Keratinocyte (primary cell): ENCODE results near the gene CYP11A1. TPM values are rescaled to one million over a fixed set of nuclear protein-coding genes. Genes with fewer than 3 reads are reported as not detected.

Experiments used
- DNase-seq: peaks from one replicate; pipeline ENCODE4 v3.0.0-alpha.2; 2011; ENCODE audit warnings: low read depth, missing footprints, low spot score
- FAIRE-seq: peaks from 2 replicates; lab custom pipeline; 2011; peaks lifted over from hg19 to GRCh38; lab: Jason Lieb, UNC
- H2AFZ ChIP-seq: 2 replicates; pipeline ENCODE4 v1.6.0; 2012; ENCODE audit warnings: low read length, control low read depth, inconsistent platforms; ENCODE audit not compliant: control insufficient read depth
- H3K27ac ChIP-seq: 2 replicates; pipeline ENCODE4 v1.5.1; 2011; ENCODE audit warnings: low read length; ENCODE audit not compliant: control insufficient read depth, insufficient read depth
- H3K27me3 ChIP-seq: 3 replicates; pipeline ENCODE4 v1.6.0; 2011; ENCODE audit warnings: low read length; ENCODE audit not compliant: control insufficient read depth, insufficient read depth; ENCODE audit errors: extremely low read depth
- H3K36me3 ChIP-seq, 2 experiments: 2 replicates in 1 of 2; 3 replicates in 1 of 2; pipeline ENCODE4 v1.5.1; 2011; ENCODE audit warnings: low read length in 2 of 2, mild to moderate bottlenecking in 1 of 2; ENCODE audit not compliant: control insufficient read depth in 2 of 2, insufficient read depth in 2 of 2; ENCODE audit errors: extremely low read depth in 1 of 2
- H3K4me1 ChIP-seq: 3 replicates; pipeline ENCODE4 v1.5.1; 2011; ENCODE audit warnings: low read length; ENCODE audit not compliant: control insufficient read depth, insufficient read depth; ENCODE audit errors: extremely low read depth
- H3K4me2 ChIP-seq: 3 replicates; pipeline ENCODE4 v1.6.0; 2011; ENCODE audit warnings: low read depth, low read length; ENCODE audit not compliant: control insufficient read depth, insufficient read depth; ENCODE audit errors: extremely low read depth
- H3K4me3 ChIP-seq, 3 experiments: fragments of 200-600 bp in 1 of 3; sonication (generic) in 1 of 3; 2 replicates in 2 of 3; 3 replicates in 1 of 3; pipeline ENCODE4 v1.5.1; 2011 to 2016; ENCODE audit warnings: low read length in 3 of 3, mild to moderate bottlenecking in 3 of 3, control low read depth in 2 of 3, inconsistent platforms in 1 of 3, low read depth in 1 of 3, mixed read lengths in 1 of 3, mixed run types in 1 of 3, moderate library complexity in 1 of 3; ENCODE audit not compliant: control insufficient read depth in 2 of 3, insufficient read depth in 2 of 3; ENCODE audit errors: extremely low read depth in 1 of 3
- H3K79me2 ChIP-seq: 2 replicates; pipeline ENCODE4 v1.6.0; 2012; ENCODE audit warnings: low read length; ENCODE audit not compliant: control insufficient read depth, insufficient read depth
- H3K9ac ChIP-seq: 3 replicates; pipeline ENCODE4 v1.6.0; 2011; ENCODE audit warnings: low read length; ENCODE audit not compliant: control insufficient read depth, insufficient read depth; ENCODE audit errors: extremely low read depth
- H3K9me1 ChIP-seq: 3 replicates; pipeline ENCODE4 v1.6.0; 2011; ENCODE audit warnings: low read length; ENCODE audit not compliant: control insufficient read depth, insufficient read depth; ENCODE audit errors: extremely low read depth
- H3K9me3 ChIP-seq: 2 replicates; pipeline ENCODE4 v1.5.1; 2012; ENCODE audit warnings: low read depth, low read length; ENCODE audit not compliant: control insufficient read depth
- H4K20me1 ChIP-seq: 3 replicates; pipeline ENCODE4 v1.6.0; 2011; ENCODE audit warnings: low read length; ENCODE audit not compliant: control insufficient read depth, insufficient read depth; ENCODE audit errors: extremely low read depth
- CTCF ChIP-seq, 3 experiments: IDR thresholded peaks in 1 of 3; conservative IDR thresholded peaks in 1 of 3; optimal IDR thresholded peaks in 1 of 3; 2 replicates in 2 of 3; 3 replicates in 1 of 3; pipeline versions ENCODE3 to v1.5.1; 2011; ENCODE audit warnings: low read length in 3 of 3, mild to moderate bottlenecking in 3 of 3, moderate library complexity in 2 of 3, control low read depth in 1 of 3, inconsistent platforms in 1 of 3; ENCODE audit not compliant: insufficient read depth in 2 of 3; ENCODE audit errors: extremely low read depth in 1 of 3
- EZH2 ChIP-seq: IDR thresholded peaks from one replicate; pipeline ENCODE4 v1.6.1; 2012; ENCODE audit warnings: inconsistent platforms, mild to moderate bottlenecking, low read length, moderate library complexity
- dilution Hi-C: fragments of 300-500 bp; cut with MboI; formaldehyde crosslinking; loops from one replicate; pipeline ENCODE4 v1.7.0; 2020; ENCODE audit warnings: low sequenced_read_pairs; ENCODE audit not compliant: extremely low pct_ligation_motif_present
- polyA plus RNA-seq, 5 experiments: library from polyadenylated mRNA; depleted of rRNA in 3 of 5; stranded (reverse) in 3 of 5; stranded (forward) in 1 of 5; unstranded in 1 of 5; fragments of >200 nt; gene quantifications; 1 replicate in 1 of 5; 2 replicates in 3 of 5; 3 replicates in 1 of 5; pipeline versions ENCODE4 v1.2.1 to v1.2.3, GENCODE V29; 2011 to 2012; ENCODE audit warnings: missing spikeins in 2 of 5, low read depth in 1 of 5, low replicate concordance in 1 of 5

The CYP11A1 gene
- polyA plus RNA-seq, 1 donor (not counting 4 experiments of a cell fraction or from before 2014, with no cell fraction given), result not detected

- TF ChIP-seq EZH2 (no peak), CTCF (optimal IDR thresholded peaks at IDR 0.05 in 1 of 3, IDR thresholded peaks at IDR 0.05 in 1 of 3, conservative IDR thresholded peaks at IDR 0.05 in 1 of 3; ENCODE audit: extremely low read depth in 1 of 3, insufficient read depth in 2 of 3, low read length in 3 of 3) (peak; percentile 81 to 96 (median 94))
These were observed 44.8 kb downstream of the CYP11A1 start for GRCh38 chr15:74322558-74323180.

GRCh38 chr15:74320352-74321247 lies 46.8 kb downstream of the CYP11A1 start:
- Histone ChIP-seq H3K4me2 (no peak overlapping the region), H3K9me3 (no peaks in the 10 kb centered on the region), H3K27ac (no peak overlapping the region), H3K4me3 (no peak overlapping the region), H3K4me1 (no peaks in the 10 kb centered on the region), H2AFZ (no peak overlapping the region), H3K79me2 (no peaks in the 10 kb centered on the region), H4K20me1 (no peaks in the 10 kb centered on the region), H3K27me3 (no peaks in the 10 kb centered on the region), H3K9ac (no peak overlapping the region), H3K36me3 (no peaks in the 10 kb centered on the region), H3K9me1 (no peaks in the 10 kb centered on the region)
- dilution Hi-C loops, result no loop called here
- FAIRE-seq (no peak), DNase-seq (no peak)
- peak; percentile 57 to 68 (median 68) for TF ChIP-seq CTCF (optimal IDR thresholded peaks at IDR 0.05 in 1 of 3, IDR thresholded peaks at IDR 0.05 in 1 of 3, conservative IDR thresholded peaks at IDR 0.05 in 1 of 3; ENCODE audit: extremely low read depth in 1 of 3, insufficient read depth in 2 of 3, low read length in 3 of 3)
- TF ChIP-seq EZH2, result no peak

More at GRCh38 chr15:74322558-74323180, 44.8 kb downstream of the CYP11A1 start:
- no peaks in the 10 kb centered on the region for H3K9me1 ChIP-seq
- H3K9me3 ChIP-seq, result no peaks in the 10 kb centered on the region
- no peaks in the 10 kb centered on the region for H3K27me3 ChIP-seq
- H4K20me1 ChIP-seq, result no peaks in the 10 kb centered on the region
- no peak overlapping the region for H3K4me3 ChIP-seq
- DNase-seq, result peak; percentile 21
- H3K4me1 ChIP-seq, result no peaks in the 10 kb centered on the region
- dilution Hi-C loops, result no loop called here
- no peak overlapping the region for H3K4me2 ChIP-seq
- H3K79me2 ChIP-seq, result no peaks in the 10 kb centered on the region
- H3K9ac ChIP-seq, result no peak overlapping the region
- FAIRE-seq, result peak; percentile 82
- H3K27ac ChIP-seq, result no peak overlapping the region
- H2AFZ ChIP-seq, result no peak overlapping the region
- H3K36me3 ChIP-seq, result no peaks in the 10 kb centered on the region
